Measurements from ENCODE around the gene TMEM9B.

DNA sequence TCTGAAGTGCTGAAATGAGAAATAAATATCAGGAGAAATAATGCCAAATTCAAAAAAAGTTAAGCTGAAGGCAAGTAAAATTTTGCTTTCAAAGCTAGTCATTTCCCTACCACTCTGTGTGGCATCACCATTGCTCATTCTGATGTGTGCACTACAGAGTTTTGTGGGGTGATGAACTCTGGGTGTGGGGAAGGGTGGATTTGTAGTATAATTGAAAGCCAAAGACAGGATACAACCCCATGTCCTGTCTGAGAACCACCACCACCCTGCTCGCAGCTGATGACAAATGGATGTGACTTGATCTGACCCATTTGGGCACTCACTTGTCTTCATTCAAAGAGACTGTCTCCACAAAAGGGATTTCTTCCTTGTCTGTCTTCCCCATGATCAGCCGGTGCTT lies 19.3 kb upstream of the TMEM9B start:
- TF ChIP-seq, protein P1, sequence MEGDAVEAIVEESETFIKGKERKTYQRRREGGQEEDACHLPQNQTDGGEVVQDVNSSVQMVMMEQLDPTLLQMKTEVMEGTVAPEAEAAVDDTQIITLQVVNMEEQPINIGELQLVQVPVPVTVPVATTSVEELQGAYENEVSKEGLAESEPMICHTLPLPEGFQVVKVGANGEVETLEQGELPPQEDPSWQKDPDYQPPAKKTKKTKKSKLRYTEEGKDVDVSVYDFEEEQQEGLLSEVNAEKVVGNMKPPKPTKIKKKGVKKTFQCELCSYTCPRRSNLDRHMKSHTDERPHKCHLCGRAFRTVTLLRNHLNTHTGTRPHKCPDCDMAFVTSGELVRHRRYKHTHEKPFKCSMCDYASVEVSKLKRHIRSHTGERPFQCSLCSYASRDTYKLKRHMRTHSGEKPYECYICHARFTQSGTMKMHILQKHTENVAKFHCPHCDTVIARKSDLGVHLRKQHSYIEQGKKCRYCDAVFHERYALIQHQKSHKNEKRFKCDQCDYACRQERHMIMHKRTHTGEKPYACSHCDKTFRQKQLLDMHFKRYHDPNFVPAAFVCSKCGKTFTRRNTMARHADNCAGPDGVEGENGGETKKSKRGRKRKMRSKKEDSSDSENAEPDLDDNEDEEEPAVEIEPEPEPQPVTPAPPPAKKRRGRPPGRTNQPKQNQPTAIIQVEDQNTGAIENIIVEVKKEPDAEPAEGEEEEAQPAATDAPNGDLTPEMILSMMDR (IDR thresholded peaks at IDR 0.05), result no peak
- no peak for TF ChIP-seq EZH2 (IDR thresholded peaks at IDR 0.05; ENCODE audit: borderline replicate concordance, insufficient read depth, low read depth, low read length, poor library complexity, severe bottlenecking)

Data from B cell (primary cell).